SK-N-SH treated with all-trans-retinoic acid at 6 μM for 48 hours (cell line): ENCODE measurements around the gene ZNF132.

Experiments used
- ATAC-seq: fragments of 200-7000 bp; cut with Tn5 transposase; 3 replicates; pipeline ENCODE4 v1.9.1; 2020; ENCODE audit warnings: mild to moderate bottlenecking, moderate library complexity
- ARNTL ChIP-seq: fragments of 450-650 bp; formaldehyde crosslinking; IDR thresholded peaks from 2 replicates; pipeline ENCODE4 v1.5.0; 2020; ENCODE audit warnings: low read depth, mild to moderate bottlenecking, moderate library complexity, borderline replicate concordance
- BACH2 ChIP-seq: fragments of 250-450 bp; sonication (Bioruptor Pico); IDR thresholded peaks from 2 replicates; pipeline ENCODE4 v1.9.0; 2021; ENCODE audit warnings: mild to moderate bottlenecking, borderline replicate concordance
- CSDC2 ChIP-seq: fragments of 250-450 bp; sonication (Bioruptor Pico); IDR thresholded peaks from 2 replicates; pipeline ENCODE4 v1.5.0; 2020; ENCODE audit warnings: mild to moderate bottlenecking, moderate library complexity
- ESRRG ChIP-seq: fragments of 250-450 bp; sonication (Bioruptor Pico); IDR thresholded peaks from 2 replicates; pipeline ENCODE4 v1.6.1; 2021; ENCODE audit warnings: mild to moderate bottlenecking
- OSR1 ChIP-seq: fragments of 250-450 bp; sonication (Bioruptor Pico); IDR thresholded peaks from 2 replicates; pipeline ENCODE4 v1.8.0; 2022; ENCODE audit warnings: moderate library complexity, mild to moderate bottlenecking, inconsistent platforms
- POU6F1 ChIP-seq: fragments of 250-450 bp; sonication (Bioruptor Pico); IDR thresholded peaks from 2 replicates; pipeline ENCODE4 v1.8.0; 2021; ENCODE audit warnings: low read depth, mild to moderate bottlenecking, moderate library complexity, borderline replicate concordance
- PPARA ChIP-seq: fragments of 250-450 bp; sonication (Bioruptor Pico); IDR thresholded peaks from 2 replicates; pipeline ENCODE4 v1.5.0; 2020; ENCODE audit warnings: mild to moderate bottlenecking, borderline replicate concordance
- RARB ChIP-seq: fragments of 250-450 bp; sonication (Bioruptor Pico); IDR thresholded peaks from 2 replicates; pipeline ENCODE4 v1.8.0; 2021; ENCODE audit warnings: mild to moderate bottlenecking, moderate library complexity
- SNAI2 ChIP-seq: fragments of 250-450 bp; sonication (Bioruptor Pico); IDR thresholded peaks from 2 replicates; pipeline ENCODE4 v1.5.0; 2020; ENCODE audit warnings: mild to moderate bottlenecking, moderate library complexity
- TCF4 ChIP-seq: fragments of 250-450 bp; sonication (Bioruptor Pico); IDR thresholded peaks from 2 replicates; pipeline ENCODE4 v1.8.0; 2021; ENCODE audit warnings: mild to moderate bottlenecking, moderate library complexity, borderline replicate concordance
- TOX ChIP-seq: fragments of 250-450 bp; sonication (Bioruptor Pico); IDR thresholded peaks from 2 replicates; pipeline ENCODE4 v1.8.0; 2021; ENCODE audit warnings: mild to moderate bottlenecking, moderate library complexity, borderline replicate concordance
- TSHZ2 ChIP-seq: fragments of 250-450 bp; sonication (Bioruptor Pico); IDR thresholded peaks from 2 replicates; pipeline ENCODE4 v1.5.0; 2020; ENCODE audit warnings: mild to moderate bottlenecking, moderate library complexity
- ZC3H10 ChIP-seq: fragments of 250-450 bp; sonication (Bioruptor Pico); IDR thresholded peaks from 2 replicates; pipeline ENCODE4 v1.5.1; 2021; ENCODE audit warnings: mild to moderate bottlenecking, moderate library complexity
- ZFP3 ChIP-seq: fragments of 250-450 bp; sonication (Bioruptor Pico); IDR thresholded peaks from 2 replicates; pipeline ENCODE4 v1.5.0; 2020; ENCODE audit warnings: mild to moderate bottlenecking, moderate library complexity
- ZFP30 ChIP-seq: fragments of 450-650 bp; formaldehyde crosslinking; IDR thresholded peaks from 2 replicates; pipeline ENCODE4 v1.5.0; 2022; ENCODE audit warnings: mild to moderate bottlenecking, moderate library complexity
- ZNF565 ChIP-seq: fragments of 450-650 bp; formaldehyde crosslinking; conservative IDR thresholded peaks from 2 replicates; pipeline ENCODE4 v1.5.0; 2020; ENCODE audit warnings: low read depth, mild to moderate bottlenecking, moderate library complexity
- ZNF70 ChIP-seq: fragments of 450-650 bp; formaldehyde crosslinking; IDR thresholded peaks from 2 replicates; pipeline ENCODE4 v1.5.0; 2020; ENCODE audit warnings: mild to moderate bottlenecking, moderate library complexity
- ZNF8 ChIP-seq: fragments of 450-650 bp; formaldehyde crosslinking; IDR thresholded peaks from 2 replicates; pipeline ENCODE4 v1.5.0; 2020; ENCODE audit warnings: mild to moderate bottlenecking, moderate library complexity
- TF ChIP-seq, protein P1 (sequence below): fragments of 250-450 bp; sonication (Bioruptor Pico); IDR thresholded peaks from 2 replicates; pipeline ENCODE4 v1.5.1; 2020; ENCODE audit warnings: low read depth, mild to moderate bottlenecking, moderate library complexity
- TF ChIP-seq, protein P2 (sequence below): fragments of 250-450 bp; sonication (Bioruptor Pico); IDR thresholded peaks from 2 replicates; pipeline ENCODE4 v1.8.0; 2020; ENCODE audit warnings: mild to moderate bottlenecking, moderate library complexity, borderline replicate concordance
- TF ChIP-seq, protein P3 (sequence below): fragments of 250-450 bp; sonication (Bioruptor Pico); IDR thresholded peaks from 2 replicates; pipeline ENCODE4 v1.5.1; 2021; ENCODE audit warnings: mild to moderate bottlenecking, moderate library complexity

Gene ZNF132

GRCh38 chr19:58434217-58434616 lies 5.7 kb downstream of the ZNF132 start:
- no peak for ATAC-seq

DNA sequence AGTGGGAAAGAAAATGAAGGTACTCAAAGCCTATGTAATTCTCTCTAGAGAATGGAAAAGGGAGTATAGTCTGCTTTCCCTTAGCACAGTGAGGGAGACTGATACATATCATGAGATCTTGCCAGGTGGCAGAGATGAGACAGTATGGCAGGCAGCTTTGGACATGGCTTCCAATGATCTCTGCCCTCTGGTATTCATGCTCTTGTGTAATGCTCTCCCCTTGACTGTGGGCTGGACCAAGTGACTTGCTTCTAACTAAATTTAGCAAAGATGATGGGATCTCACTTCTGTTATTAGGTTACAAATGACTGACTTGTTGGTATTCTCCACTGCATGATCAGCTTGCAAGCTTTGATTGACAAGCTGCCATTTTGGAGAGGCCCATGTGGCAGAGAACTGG lies 10.2 kb downstream of the ZNF132 start:
- TF ChIP-seq ARNTL (CRISPR knock-in tag) (no peak), ZC3H10 (CRISPR knock-in tag) (no peak), RARB (CRISPR knock-in tag) (no peak), ZFP30 (CRISPR knock-in tag) (no peak), ZNF8 (CRISPR knock-in tag) (no peak), ZFP3 (CRISPR knock-in tag) (no peak), BACH2 (CRISPR knock-in tag) (no peak), SNAI2 (no peak), TOX (CRISPR knock-in tag) (no peak), ZNF70 (CRISPR knock-in tag) (no peak), TSHZ2 (CRISPR knock-in tag) (no peak), TCF4 (CRISPR knock-in tag) (no peak), ESRRG (CRISPR knock-in tag) (no peak), PPARA (CRISPR knock-in tag) (no peak), OSR1 (no peak), ZNF565 (CRISPR knock-in tag) (no peak)
- TF ChIP-seq, protein P1, sequence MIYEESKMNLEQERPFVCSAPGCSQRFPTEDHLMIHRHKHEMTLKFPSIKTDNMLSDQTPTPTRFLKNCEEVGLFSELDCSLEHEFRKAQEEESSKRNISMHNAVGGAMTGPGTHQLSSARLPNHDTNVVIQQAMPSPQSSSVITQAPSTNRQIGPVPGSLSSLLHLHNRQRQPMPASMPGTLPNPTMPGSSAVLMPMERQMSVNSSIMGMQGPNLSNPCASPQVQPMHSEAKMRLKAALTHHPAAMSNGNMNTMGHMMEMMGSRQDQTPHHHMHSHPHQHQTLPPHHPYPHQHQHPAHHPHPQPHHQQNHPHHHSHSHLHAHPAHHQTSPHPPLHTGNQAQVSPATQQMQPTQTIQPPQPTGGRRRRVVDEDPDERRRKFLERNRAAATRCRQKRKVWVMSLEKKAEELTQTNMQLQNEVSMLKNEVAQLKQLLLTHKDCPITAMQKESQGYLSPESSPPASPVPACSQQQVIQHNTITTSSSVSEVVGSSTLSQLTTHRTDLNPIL, result no peak
- no peak for ATAC-seq

More at GRCh38 chr19:58434217-58434616, 5.7 kb downstream of the ZNF132 start:
- no peak for TF ChIP-seq OSR1
- TF ChIP-seq RARB (CRISPR knock-in tag), result no peak

GRCh38 chr19:58428617-58429016 lies 11.3 kb downstream of the ZNF132 start:
- TF ChIP-seq POU6F1 (CRISPR knock-in tag), result no peak
- no peak for TF ChIP-seq ZNF8 (CRISPR knock-in tag)
- TF ChIP-seq, protein P2, sequence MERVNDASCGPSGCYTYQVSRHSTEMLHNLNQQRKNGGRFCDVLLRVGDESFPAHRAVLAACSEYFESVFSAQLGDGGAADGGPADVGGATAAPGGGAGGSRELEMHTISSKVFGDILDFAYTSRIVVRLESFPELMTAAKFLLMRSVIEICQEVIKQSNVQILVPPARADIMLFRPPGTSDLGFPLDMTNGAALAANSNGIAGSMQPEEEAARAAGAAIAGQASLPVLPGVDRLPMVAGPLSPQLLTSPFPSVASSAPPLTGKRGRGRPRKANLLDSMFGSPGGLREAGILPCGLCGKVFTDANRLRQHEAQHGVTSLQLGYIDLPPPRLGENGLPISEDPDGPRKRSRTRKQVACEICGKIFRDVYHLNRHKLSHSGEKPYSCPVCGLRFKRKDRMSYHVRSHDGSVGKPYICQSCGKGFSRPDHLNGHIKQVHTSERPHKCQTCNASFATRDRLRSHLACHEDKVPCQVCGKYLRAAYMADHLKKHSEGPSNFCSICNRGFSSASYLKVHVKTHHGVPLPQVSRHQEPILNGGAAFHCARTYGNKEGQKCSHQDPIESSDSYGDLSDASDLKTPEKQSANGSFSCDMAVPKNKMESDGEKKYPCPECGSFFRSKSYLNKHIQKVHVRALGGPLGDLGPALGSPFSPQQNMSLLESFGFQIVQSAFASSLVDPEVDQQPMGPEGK (CRISPR knock-in tag), result no peak
- TF ChIP-seq ESRRG (CRISPR knock-in tag), result no peak
- TF ChIP-seq PPARA (CRISPR knock-in tag), result no peak
- TF ChIP-seq TOX (CRISPR knock-in tag), result no peak
- TF ChIP-seq TCF4 (CRISPR knock-in tag), result no peak
- no peak for TF ChIP-seq ARNTL (CRISPR knock-in tag)
- no peak for TF ChIP-seq ZFP30 (CRISPR knock-in tag)
- TF ChIP-seq SNAI2, result no peak
- TF ChIP-seq, protein P1, result no peak
- no peak for TF ChIP-seq CSDC2
- TF ChIP-seq ZNF70 (CRISPR knock-in tag), result no peak
- TF ChIP-seq ZNF565 (CRISPR knock-in tag), result no peak
- no peak for TF ChIP-seq TSHZ2 (CRISPR knock-in tag)
- TF ChIP-seq, protein P3, sequence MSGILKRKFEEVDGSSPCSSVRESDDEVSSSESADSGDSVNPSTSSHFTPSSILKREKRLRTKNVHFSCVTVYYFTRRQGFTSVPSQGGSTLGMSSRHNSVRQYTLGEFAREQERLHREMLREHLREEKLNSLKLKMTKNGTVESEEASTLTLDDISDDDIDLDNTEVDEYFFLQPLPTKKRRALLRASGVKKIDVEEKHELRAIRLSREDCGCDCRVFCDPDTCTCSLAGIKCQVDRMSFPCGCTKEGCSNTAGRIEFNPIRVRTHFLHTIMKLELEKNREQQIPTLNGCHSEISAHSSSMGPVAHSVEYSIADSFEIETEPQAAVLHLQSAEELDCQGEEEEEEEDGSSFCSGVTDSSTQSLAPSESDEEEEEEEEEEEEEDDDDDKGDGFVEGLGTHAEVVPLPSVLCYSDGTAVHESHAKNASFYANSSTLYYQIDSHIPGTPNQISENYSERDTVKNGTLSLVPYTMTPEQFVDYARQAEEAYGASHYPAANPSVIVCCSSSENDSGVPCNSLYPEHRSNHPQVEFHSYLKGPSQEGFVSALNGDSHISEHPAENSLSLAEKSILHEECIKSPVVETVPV (CRISPR knock-in tag), result no peak
- no peak for ATAC-seq
